ENCODE measurements around the gene DLGAP1. TPM values are rescaled to one million over a fixed set of nuclear protein-coding genes. Genes with fewer than 3 reads are reported as not detected.

The DLGAP1 gene
- total RNA-seq, 4 donors from 2014 or later = 1.2 to 1.4 (median 1.4) TPM

DNA sequence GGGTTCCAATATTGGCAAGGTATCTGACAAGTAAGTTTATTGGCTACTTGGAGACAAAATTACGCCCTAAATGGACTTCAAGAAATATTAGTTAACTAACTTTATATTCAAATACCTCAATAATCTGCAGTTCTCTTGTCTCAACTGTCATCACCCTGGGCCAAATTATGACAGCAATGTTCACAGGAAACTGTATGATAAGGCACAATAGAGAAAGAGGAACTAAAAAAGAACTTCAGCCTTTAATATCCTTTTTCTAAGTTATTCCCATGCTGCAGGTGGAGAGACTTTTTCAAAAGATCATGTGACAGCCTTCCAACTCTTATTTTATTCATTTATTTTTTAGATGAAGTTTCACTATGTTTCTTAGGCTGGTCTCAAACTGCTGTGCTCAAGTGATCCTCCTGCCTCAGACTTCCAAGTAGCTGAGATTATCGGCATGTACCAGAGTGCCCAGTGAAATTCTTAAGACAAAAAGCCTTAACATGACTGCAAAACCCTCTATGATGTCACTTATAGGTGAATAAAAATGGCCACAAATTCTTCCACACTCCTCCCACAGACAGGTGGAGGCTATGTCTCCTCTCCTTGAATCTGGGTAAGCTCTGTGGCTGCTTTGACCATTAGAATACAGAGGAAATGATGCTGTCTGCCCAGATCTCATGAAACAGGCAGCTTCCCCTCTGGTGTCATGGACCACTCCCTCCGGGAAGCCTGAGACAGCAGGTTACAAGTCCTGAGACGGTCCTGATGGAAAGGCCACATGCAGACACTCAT is 794.2 kb downstream of the DLGAP1 start:
- Histone ChIP-seq H3K9me3 (no peaks in the 10 kb centered on the region), H3K27ac (replicated peaks in 1 of 4) (peak overlapping the region in 3 of 4 donors; percentile 2 to 25 (median 14)), H3K27me3 (no peaks in the 10 kb centered on the region), H3K36me3 (no peaks in the 10 kb centered on the region), H3K4me3 (no peak overlapping the region), H3K4me1 (peaks cover 4 to 6% (median 5%) of the 10 kb centered on the region in 4 donors)
- WGBS = 88% methylated on average over 4 of the region's 4 CpGs
- TF ChIP-seq POLR2AphosphoS5 (IDR thresholded peaks at IDR 0.05) (no peak), POLR2A (IDR thresholded peaks at IDR 0.05; ENCODE audit: low read depth) (no peak), EP300 (IDR thresholded peaks at IDR 0.05) (no peak)
- TF ChIP-seq, protein P1, sequence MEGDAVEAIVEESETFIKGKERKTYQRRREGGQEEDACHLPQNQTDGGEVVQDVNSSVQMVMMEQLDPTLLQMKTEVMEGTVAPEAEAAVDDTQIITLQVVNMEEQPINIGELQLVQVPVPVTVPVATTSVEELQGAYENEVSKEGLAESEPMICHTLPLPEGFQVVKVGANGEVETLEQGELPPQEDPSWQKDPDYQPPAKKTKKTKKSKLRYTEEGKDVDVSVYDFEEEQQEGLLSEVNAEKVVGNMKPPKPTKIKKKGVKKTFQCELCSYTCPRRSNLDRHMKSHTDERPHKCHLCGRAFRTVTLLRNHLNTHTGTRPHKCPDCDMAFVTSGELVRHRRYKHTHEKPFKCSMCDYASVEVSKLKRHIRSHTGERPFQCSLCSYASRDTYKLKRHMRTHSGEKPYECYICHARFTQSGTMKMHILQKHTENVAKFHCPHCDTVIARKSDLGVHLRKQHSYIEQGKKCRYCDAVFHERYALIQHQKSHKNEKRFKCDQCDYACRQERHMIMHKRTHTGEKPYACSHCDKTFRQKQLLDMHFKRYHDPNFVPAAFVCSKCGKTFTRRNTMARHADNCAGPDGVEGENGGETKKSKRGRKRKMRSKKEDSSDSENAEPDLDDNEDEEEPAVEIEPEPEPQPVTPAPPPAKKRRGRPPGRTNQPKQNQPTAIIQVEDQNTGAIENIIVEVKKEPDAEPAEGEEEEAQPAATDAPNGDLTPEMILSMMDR (IDR thresholded peaks at IDR 0.05) = no peak
- intact Hi-C loops (cut with DNase I) = no loop called here
- DNase-seq (ENCODE audit: extremely low spot score) = no peak

DNA sequence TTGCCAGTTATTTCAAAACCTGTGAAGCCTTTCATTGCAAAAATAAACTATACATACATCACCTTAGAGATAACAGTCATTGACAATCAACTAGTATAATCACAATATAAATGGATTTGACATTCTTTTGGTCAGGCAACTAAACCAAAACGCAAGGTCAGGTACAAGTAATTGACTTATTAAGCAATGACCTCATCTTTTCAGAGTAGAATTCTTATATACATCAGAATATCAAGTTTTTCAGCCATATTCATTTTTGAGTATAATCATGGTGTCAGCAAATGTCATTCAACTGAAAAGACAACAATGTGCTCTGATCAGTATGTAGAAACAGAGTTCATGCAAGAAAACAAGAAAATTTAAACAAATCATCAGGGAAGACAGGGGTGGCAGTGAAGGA is 796.6 kb downstream of the DLGAP1 start:
- Histone ChIP-seq H3K27me3 (no peaks in the 10 kb centered on the region), H3K36me3 (no peaks in the 10 kb centered on the region), H3K4me3 (no peak overlapping the region), H3K27ac (replicated peaks in 1 of 4) (no peak overlapping the region), H3K9me3 (no peaks in the 10 kb centered on the region), H3K4me1 (no peaks in the 10 kb centered on the region)
- TF ChIP-seq POLR2A (IDR thresholded peaks at IDR 0.05; ENCODE audit: low read depth) = no peak
- TF ChIP-seq, protein P1 (IDR thresholded peaks at IDR 0.05) = no peak
- TF ChIP-seq POLR2AphosphoS5 (IDR thresholded peaks at IDR 0.05) = no peak
- TF ChIP-seq EP300 (IDR thresholded peaks at IDR 0.05) = no peak
- 85% methylated on average over 1 of the region's 1 CpG for WGBS
- DNase-seq (ENCODE audit: extremely low spot score) = no peak
- intact Hi-C loops (cut with DNase I) = no loop called here

DNA sequence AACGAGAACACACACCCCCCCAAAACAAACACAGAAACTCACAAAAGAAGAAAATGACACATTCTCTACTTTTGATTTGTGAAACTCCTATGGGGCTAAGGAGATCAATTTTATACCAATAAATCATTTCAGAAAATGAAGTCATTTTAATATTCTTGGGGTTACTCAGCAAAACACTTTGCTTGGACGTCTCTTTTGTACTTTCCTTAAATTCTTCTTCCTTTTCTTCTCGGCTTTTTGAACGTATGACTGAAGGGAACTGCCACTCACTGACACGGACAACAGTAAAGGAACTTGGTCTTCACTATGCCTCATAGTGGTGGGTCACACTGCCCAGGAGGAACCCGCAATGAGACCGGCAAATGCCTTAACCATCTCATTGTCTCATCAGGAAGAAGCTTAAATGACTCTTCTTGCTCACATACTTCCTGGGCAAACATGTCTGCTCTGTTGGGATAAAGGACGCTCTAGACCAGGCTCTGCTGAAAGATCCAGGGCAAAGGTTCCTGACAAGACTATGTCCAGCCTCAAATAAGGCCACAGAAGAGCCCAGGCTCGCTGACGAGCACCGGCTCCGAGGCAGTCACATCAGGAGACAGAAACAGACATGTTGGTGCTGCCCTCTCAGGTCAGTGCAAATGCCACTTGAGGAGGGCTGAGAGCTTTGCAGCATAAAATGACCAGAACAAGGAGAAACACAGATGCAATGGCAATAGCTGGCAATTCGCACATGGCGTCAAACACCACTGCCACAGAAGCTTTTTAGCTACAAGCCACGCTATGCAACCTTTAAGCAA is 799.7 kb downstream of the DLGAP1 start:
- intact Hi-C loops (cut with DNase I) = no loop called here
- no peak overlapping the region for H3K4me3 ChIP-seq
- WGBS = 80% methylated on average over 15 of the region's 15 CpGs
- no peaks in the 10 kb centered on the region for H3K27me3 ChIP-seq
- H3K4me1 ChIP-seq = peaks cover 0 to 5% (median 4%) of the 10 kb centered on the region in 4 donors
- H3K9me3 ChIP-seq = no peaks in the 10 kb centered on the region
- no peak overlapping the region for H3K27ac ChIP-seq (replicated peaks in 1 of 4)
- TF ChIP-seq POLR2AphosphoS5 (IDR thresholded peaks at IDR 0.05) = no peak
- TF ChIP-seq, protein P1 (IDR thresholded peaks at IDR 0.05) = no peak
- no peak for TF ChIP-seq EP300 (IDR thresholded peaks at IDR 0.05)
- TF ChIP-seq POLR2A (IDR thresholded peaks at IDR 0.05; ENCODE audit: low read depth) = no peak
- DNase-seq (ENCODE audit: extremely low spot score) = no peak
- H3K36me3 ChIP-seq = no peaks in the 10 kb centered on the region

DNA sequence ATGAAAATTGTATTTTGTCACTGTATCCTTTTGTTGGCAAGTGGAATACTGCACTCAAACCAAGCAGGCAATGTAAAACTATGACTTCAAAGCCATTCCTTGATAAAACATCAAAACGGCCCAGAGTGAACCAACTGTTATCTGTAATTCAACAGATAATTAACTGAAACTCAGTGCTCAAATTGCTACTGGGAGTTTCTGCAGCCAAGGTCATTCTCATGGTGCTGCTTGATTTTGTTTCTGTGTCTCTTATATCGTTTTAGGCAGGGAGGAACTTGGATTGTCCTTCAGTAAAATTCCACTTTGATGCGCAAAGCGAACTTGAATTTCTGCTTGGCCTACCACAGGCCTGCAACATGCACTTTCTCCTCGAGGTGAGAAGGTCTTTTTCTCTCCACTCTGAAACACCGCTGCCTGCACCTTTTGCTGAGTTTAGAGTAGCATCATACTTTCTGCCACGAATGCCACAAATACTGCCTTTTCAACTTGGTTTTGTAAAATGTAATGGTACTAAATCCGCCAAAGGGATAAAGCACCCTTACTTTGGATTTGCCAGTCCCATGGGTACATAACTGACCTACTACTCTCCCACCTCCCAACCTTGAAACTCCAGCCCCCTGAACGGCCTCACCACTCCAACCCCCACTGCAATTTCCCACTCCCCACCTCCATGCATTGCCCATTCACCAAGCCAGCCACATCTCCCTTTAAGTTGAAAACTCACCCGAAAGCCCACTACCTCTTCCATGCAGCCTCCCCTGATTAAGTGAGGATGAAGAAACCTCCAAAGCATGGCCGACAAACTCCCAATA is 800.5 kb downstream of the DLGAP1 start:
- WGBS = 85% methylated on average over 11 of the region's 11 CpGs
- H3K27ac ChIP-seq (replicated peaks in 1 of 4) = no peak overlapping the region

More for the DNA sequence above, 800.5 kb downstream of the DLGAP1 start:
- TF ChIP-seq POLR2AphosphoS5 (IDR thresholded peaks at IDR 0.05) (no peak), POLR2A (IDR thresholded peaks at IDR 0.05; ENCODE audit: low read depth) (no peak), EP300 (IDR thresholded peaks at IDR 0.05) (no peak)
- TF ChIP-seq, protein P1 (IDR thresholded peaks at IDR 0.05) = no peak
- H3K27me3 ChIP-seq = no peaks in the 10 kb centered on the region
- H3K9me3 ChIP-seq = no peaks in the 10 kb centered on the region
- intact Hi-C loops (cut with DNase I) = no loop called here
- DNase-seq (ENCODE audit: extremely low spot score) = no peak
- H3K4me3 ChIP-seq = no peak overlapping the region
- no peaks in the 10 kb centered on the region for H3K36me3 ChIP-seq
- peaks cover 0 to 5% (median 4%) of the 10 kb centered on the region in 4 donors for H3K4me1 ChIP-seq
